ENCODE results near the gene DCLK3.

DNA sequence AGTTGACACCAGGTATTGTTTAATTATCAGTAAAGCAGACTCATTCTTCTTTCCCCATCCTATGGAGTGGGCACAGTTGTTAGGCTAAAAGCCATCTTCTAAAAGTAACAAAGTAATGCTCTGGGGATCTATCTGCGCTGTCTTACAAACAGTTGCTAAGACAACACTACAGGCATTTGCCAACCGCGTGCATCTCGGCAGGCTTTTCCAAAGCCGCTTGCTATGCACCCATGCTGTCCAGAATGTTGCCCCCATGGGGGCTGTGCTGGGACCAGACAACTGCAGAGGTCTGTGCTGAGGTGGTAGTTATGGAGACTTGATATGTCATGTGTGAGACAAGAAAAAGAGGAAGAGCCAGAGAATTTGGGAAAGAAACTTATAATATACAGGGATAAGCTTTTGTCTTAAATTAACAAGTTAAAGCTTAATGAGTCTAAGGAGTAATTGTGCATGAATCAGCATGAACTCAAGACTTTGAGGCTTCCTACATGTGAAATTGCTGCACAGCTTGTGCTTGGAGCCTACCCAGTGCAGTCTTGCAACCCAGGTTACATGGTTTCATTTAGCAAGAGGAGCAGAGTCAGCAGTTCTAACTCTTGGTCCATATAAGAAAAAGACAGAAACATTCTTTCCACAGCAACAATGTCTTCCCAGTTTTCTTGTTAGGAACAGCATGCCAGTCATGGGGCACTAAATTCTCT lies 38.9 kb upstream of the DCLK3 start:
- no peak for TF ChIP-seq CTCF (IDR thresholded peaks at IDR 0.05 in 2 of 3, conservative IDR thresholded peaks at IDR 0.05 in 1 of 3; ENCODE audit: control insufficient read depth in 2 of 3, extremely low read depth in 1 of 3, insufficient read depth in 1 of 3, low read depth in 3 of 3, low read length in 3 of 3)
- TF ChIP-seq ESRRA (IDR thresholded peaks at IDR 0.05; ENCODE audit: low read length) = no peak
- no peak for TF ChIP-seq RCOR1 (conservative IDR thresholded peaks at IDR 0.05; ENCODE audit: low read depth, low read length)
- no peak for TF ChIP-seq POLR2A (IDR thresholded peaks at IDR 0.05; ENCODE audit: low read depth, low read length)
- no peak for TF ChIP-seq ZBTB33 (IDR thresholded peaks at IDR 0.05)
- no peak for TF ChIP-seq FOXK2 (IDR thresholded peaks at IDR 0.05)
